Activated naive CD4-positive, alpha-beta T cell treated with anti-CD3 and anti-CD28 coated beads, Interleukin-2, amount 50 U/mL, for 72 hours (primary cell): ENCODE measurements around the gene UBE3D. TPM values are rescaled to one million over a fixed set of nuclear protein-coding genes. Genes with fewer than 3 reads are reported as not detected.
"Not testable (repeated sequence)": the region's sequence is repeated elsewhere in the genome, so short reads cannot be mapped to it uniquely, and the experiment has no call there.

Experiments
- ATAC-seq, 2 donors: fragments of 150-1000 bp; cut with Tn5 transposase; 2 replicates each; pipeline ENCODE4 v1.10.0; 2021; ENCODE audit warnings: mild to moderate bottlenecking in 2 of 2, moderate library complexity in 2 of 2
- DNase-seq, 2 donors: peaks; one replicate each; pipeline ENCODE4 v3.0.0; 2021 to 2022; ENCODE audit warnings: low spot score in 2 of 2
- H3K27ac Mint-ChIP-seq, 2 donors: one replicate each; pipeline ENCODE4 v1.8.0; 2022; ENCODE audit warnings: mild to moderate bottlenecking in 2 of 2, mixed read lengths in 2 of 2
- H3K36me3 Mint-ChIP-seq, 2 donors: one replicate each; pipeline ENCODE4 v1.8.0; 2022; ENCODE audit warnings: mixed read lengths in 2 of 2
- H3K9me3 Mint-ChIP-seq, 2 donors: one replicate each; pipeline ENCODE4 v1.8.0; 2022; ENCODE audit warnings: mixed read lengths in 2 of 2
- total RNA-seq, 2 donors: library from RNA; stranded (reverse); gene quantifications; one replicate each; pipeline ENCODE4 v1.2.3, GENCODE V29; 2022

UBE3D gene
- total RNA-seq, 2 donors from 2014 or later: 6.0 to 10.3 TPM

DNA sequence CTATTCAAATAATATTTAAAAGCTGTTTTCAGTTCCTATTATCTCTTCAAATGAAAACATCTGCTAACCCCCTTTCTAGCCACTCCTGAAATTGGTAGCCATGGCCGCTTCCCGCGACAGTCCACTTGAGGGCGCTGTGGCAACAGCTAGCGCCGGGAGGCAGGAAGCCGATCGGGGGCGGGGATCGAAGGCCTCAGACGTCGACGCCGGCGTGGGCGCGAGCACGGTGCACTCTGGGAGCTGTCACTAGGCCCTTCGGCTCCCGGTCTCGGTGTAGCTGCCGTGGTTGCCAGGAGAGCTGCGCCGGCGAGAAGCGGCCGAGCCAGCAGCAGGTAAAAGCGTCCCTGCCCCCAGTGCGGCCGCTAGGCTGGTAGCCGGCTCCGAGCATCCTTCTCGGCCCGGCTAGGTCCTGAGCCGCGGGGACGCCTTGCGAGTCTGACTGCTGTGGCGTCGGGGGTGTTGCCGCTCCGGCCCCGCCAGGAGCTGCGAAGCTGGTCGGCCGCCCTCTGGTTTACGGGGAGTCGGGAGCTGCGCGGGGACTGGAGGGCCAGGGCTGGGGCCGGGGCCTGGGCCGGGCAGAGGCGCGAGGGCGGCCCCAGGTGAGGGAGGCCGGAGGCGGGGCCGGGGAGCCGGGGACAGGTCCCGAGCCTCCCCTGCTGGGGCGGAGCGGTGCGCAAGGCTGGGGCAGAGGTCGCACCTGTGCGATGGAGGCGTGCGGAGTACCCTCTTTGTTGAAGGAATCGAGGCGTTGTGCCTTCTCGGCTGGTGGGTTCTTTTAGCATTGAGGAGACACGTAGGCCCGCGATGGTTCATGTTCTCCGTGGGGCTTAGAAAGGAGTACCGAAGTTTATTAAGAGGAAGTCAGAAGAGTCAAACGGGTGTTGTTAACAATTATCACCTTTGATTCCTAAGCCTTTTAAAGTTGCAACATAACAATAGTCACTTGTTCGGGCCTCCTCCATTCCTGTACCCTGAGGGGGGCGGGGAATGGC, 2.1 kb upstream of the UBE3D start, which contains the start of gene DOP1A:
Gene DOP1A (plus strand): TSS at position 224 of the 992 bp plus-strand sequence. CDS start 29,307 bp downstream, outside the sequence.
- Mint-ChIP-seq H3K27ac (peak within 1 kb of the TSS; percentile 91 to 94), H3K36me3 (no peaks in the 10 kb centered on the region), H3K9me3 (no peaks in the 10 kb centered on the region)
- ATAC-seq (peak; percentile 89 to 90), DNase-seq (peak; percentile 95 to 96)

DNA sequence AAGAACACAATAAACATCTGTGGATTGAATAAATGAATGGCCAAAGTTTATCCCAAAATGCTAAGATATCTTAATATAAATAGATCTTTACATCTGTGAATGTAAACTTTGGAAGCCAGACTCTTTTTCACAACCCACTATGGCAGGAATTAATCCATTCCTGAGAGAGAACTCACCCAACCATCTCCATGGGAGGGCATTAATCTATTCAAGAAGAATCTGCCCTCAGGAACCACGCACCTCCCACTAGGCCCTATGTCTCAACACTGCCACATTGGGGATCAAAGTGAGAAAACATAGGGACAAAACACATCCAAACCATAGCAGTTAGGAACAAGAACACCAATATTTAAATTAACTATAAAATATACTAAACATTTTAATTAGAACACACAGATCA, 3.4 kb downstream of the UBE3D start:
- ATAC-seq: no peak

DNA sequence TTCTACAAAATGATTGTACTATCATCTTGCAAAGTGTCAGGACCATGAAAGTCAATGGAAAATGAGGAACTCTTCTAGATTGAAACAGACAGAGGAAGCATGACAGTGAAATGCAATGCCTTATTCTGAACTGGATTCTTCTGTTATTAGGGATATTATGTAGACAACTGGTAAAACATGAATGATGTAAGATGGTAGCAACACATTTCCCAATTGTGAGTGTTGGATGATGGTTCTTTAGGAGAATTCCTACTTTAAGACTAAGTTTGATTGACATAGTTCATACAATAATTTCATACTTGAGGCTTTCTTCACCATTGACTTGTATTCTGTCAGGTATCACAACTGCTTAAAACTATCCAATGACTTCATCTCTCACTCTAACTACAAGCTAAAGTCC, 4.5 kb downstream of the UBE3D start:
- peaks cover 0 to 10% of the 10 kb centered on the region in 2 donors for H3K36me3 Mint-ChIP-seq
- no peak for DNase-seq
- H3K27ac Mint-ChIP-seq: no peak overlapping the region
- H3K9me3 Mint-ChIP-seq: no peaks in the 10 kb centered on the region
- no peak for ATAC-seq

More for the DNA sequence above, 3.4 kb downstream of the UBE3D start:
- DNase-seq: no peak
- Mint-ChIP-seq H3K27ac (no peak overlapping the region), H3K36me3 (peaks cover 0 to 5% of the 10 kb centered on the region in 2 donors), H3K9me3 (no peaks in the 10 kb centered on the region)

DNA sequence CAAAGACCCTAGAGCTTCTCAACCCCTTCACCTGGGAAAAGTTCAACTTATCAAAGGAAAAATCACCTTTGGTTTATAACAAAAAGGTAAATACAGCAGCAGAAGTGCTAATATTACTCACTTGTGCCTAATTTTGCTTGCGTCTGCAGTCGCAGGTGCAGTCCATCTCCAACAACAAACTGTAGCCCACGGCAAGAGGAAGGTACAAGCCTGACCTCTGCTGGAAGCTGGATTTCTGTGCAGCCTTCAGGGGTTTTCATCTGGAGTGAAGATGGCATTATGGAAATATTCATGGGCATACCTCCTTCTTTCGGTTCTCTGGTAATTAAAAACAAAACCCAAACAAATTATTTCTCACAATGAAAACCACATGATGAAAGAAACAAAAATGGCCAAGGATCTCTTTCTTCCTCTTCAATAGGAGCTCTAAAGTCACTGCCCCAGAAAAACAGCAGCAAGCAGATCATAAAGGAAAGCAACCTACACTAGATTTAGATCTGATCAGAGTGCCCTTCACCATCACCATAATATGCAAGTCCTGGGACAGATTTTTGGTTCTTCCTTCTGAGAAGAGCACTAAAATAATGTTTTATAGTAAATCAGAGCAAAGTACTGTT, 7.8 kb downstream of the UBE3D start:
- peaks cover 0 to 15% of the 10 kb centered on the region in 2 donors for H3K36me3 Mint-ChIP-seq
- peak in 1 of 2 donors; percentile 8 for DNase-seq
- H3K27ac Mint-ChIP-seq: no peak overlapping the region
- no peaks in the 10 kb centered on the region for H3K9me3 Mint-ChIP-seq
- ATAC-seq: no peak

DNA sequence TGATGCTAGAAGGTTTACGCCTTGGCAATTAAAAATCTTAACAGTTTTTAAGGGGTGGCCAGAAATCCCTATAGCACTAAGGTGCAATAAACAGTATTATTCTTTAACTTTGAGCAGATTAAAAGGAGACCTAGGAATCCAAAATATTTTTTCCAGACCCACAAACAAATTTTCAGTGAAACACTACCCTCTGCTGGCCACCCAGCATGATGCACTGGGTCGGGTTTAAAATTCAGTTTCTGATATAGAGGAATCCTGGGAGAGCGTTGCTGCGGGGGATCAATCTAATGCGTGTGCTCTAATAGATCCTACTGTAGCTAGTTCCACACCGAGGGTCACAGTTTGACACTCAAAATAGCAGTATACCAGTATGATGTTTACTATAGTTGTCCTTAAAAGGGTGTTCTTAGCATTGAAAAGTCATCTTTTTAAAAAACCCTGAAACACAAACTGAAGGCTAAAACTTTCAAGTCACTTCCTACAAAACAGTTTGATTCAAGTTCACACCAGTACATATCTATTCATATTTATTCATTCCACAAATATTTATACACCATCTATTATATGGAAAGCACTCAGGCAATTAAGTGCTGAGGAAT, 10.2 kb downstream of the UBE3D start:
- ATAC-seq (peak in 1 of 2 donors; percentile 51), DNase-seq (peak in 1 of 2 donors; percentile 43)
- Mint-ChIP-seq H3K9me3 (no peaks in the 10 kb centered on the region), H3K27ac (no peak overlapping the region), H3K36me3 (peaks cover 0 to 22% of the 10 kb centered on the region in 2 donors)

DNA sequence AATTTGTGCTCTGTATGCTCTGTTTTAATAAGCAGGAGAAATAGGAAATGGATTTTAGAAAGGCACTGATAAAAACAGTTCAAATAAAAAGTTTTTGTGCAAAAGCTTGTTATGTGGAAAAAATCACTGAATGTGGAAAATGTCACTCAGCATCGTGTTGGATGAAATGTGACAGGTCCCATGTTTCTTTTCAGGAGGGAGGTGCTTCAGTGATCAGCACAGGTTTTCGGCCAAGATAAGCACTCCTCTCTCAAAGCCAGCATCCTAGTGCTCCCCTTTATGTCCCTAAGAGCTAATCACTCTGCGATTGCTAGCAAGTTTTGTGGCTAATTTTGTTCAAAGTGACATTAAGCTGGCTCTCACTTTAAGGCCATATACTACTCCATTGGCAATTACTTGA, 12.0 kb downstream of the UBE3D start:
- DNase-seq (no peak), ATAC-seq (no peak)
- Mint-ChIP-seq H3K36me3 (peaks cover 0 to 17% of the 10 kb centered on the region in 2 donors), H3K9me3 (no peaks in the 10 kb centered on the region), H3K27ac (no peak overlapping the region)

DNA sequence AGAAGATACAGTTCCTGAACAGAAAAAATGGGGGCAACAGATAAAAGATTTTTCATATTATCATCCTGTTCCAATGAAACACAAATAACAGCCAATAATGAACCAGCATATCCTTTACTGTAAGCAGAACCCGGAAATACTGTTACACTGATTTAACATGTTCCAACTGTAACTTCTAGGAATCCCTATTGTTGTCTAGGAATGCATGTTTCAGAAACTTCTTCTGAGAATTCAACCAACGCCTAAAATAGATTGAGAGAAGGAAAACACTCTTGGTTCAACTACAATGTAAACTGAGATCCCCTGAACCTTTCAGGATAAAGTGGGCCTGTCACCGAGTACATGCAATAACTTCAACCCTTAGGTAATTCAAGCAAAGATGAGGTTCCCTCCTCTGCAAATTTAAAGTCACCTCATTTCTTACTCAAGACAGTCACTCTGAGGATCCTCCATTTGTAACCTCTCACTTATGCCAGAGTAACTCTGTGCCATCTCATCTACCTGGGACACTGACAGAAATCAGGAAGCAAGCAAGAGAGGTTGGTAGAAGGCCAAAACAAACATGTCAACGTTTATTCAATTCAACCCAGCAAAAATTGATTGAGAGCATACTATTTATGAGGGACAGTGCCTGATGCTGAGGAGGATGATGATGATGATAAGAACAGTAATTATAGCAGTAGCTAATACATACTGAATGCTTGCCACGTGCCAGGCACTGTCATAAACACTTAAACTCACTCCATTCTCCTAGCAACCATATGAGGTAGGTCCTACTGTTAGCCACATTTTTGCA, 14.1 kb downstream of the UBE3D start:
- no peak for DNase-seq
- H3K27ac Mint-ChIP-seq: no peak overlapping the region
- H3K36me3 Mint-ChIP-seq: peaks cover 0 to 15% of the 10 kb centered on the region in 2 donors

DNA sequence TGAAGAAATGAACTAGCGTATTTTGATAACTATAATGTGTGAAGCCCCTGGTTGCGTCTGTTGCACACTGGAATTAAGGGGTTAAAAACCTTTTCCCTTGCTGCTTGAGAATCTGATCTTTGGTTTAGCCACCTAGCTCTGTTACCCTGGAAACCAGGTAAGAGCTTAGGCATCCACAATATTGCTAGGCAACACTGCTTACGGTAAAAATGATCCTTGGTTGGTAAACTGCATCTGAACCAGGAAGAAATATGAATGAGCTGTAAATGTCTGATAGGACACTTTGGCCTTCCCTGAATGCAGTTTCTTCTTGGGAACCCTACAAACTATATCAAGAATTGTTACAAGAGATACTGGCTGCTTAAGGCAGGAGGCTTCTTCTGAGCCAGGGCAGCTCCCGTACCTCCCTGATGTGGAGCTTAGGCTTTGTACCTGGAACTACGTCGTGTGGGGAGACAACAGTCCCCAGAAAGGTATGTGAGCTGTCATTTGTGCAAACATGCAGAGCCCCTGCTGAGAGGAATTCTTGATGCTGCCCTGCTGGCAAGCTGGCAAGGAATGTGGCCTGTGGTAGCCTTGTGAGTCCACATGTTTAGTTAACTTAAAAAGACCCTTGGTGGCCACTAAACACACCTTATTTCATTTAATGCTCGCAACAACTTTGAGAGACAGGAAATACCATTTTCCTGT, 18.4 kb downstream of the UBE3D start:
- ATAC-seq (no peak), DNase-seq (no peak)
- Mint-ChIP-seq H3K27ac (peak overlapping the region in 1 of 2 donors; percentile 44), H3K36me3 (peaks cover 0 to under 1% of the 10 kb centered on the region in 2 donors), H3K9me3 (no peaks in the 10 kb centered on the region)

More for the DNA sequence above, 14.1 kb downstream of the UBE3D start:
- no peaks in the 10 kb centered on the region for H3K9me3 Mint-ChIP-seq
- no peak for ATAC-seq

DNA sequence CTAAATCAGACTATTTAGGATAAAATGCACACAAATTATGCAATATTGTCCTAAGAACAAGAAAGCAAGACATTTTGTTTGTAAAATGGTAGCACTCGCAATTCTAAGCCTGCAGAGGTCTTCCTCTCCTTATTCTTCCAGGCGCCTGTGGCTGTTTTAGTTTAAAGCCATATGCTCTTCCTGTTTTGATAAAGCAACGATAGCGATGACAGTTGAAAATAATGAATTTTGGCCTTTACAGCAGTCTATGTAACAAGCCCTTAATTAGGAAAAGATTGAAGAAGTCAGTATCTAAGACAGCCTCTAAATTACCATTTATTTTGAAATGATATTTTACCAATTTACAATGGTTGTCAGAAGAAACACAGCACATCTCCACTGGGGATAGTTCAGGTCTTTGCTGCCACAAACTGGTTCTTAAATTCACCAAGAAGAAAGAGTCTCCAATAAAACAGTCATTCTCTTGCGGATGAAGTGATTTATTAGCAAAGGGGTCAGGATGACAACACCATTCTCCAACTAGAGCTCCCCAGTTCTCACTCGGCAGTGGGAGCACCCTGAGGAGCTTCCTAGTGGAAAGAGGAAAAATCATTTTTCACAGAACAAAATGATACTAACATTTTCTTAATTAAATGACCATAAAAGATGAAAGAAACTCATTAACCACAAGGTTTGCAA, 21.4 kb downstream of the UBE3D start:
- DNase-seq (no peak), ATAC-seq (no peak)
- no peaks in the 10 kb centered on the region for H3K36me3 Mint-ChIP-seq
- H3K9me3 Mint-ChIP-seq: no peaks in the 10 kb centered on the region
- no peak overlapping the region for H3K27ac Mint-ChIP-seq

DNA sequence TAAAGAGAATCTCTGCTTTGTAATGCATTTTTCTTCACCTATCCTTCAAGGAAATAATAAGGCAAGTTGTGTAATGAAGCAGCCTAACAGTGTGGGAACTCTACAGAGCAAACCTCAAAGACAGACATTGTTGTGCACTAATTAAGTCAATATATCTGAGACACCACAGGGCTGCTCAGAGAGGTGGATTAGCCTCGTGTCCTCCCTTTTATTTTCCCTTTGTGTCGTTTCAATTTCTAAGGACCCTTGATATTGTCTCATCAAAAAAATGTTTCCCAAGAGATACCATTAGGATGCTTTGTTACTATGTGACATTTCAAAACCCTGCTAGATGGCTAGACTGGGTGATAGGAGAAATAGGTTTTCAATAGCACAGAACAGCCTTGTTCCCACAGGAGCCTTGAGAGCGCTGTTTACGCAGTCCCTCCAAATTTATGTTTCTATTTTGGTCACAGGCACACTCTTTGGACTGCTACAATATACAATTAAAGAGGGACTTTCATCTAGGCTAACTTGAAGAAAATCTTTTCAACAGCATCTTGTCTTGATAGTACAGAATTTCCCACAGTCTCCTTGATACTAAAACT, 23.1 kb downstream of the UBE3D start:
- H3K36me3 Mint-ChIP-seq: no peaks in the 10 kb centered on the region
- H3K9me3 Mint-ChIP-seq: no peaks in the 10 kb centered on the region
- no peak for DNase-seq
- no peak for ATAC-seq
- H3K27ac Mint-ChIP-seq: no peak overlapping the region

DNA sequence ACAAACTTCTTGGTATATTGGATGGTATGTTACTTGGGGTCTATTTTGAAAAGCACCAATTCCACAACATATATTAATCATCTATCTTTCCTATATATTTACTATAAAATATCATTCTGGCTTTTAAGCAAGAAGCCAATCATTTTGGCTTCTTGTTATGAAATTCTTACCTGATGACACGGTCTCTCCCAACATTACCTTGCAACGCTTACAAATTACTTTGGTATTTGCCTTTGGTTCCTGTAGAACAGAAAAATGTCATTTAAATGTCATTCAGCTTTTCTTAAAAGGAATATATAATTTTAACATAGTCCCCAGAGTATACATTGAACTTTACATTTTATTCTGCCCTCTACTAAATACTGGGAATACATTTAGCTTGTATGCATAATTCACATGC, 27.4 kb downstream of the UBE3D start:
- no peak for ATAC-seq
- peaks cover 9 to 11% of the 10 kb centered on the region in 2 donors for H3K9me3 Mint-ChIP-seq
- peaks cover 20 to 31% of the 10 kb centered on the region in 2 donors for H3K36me3 Mint-ChIP-seq
- DNase-seq: no peak
- no peak overlapping the region for H3K27ac Mint-ChIP-seq

DNA sequence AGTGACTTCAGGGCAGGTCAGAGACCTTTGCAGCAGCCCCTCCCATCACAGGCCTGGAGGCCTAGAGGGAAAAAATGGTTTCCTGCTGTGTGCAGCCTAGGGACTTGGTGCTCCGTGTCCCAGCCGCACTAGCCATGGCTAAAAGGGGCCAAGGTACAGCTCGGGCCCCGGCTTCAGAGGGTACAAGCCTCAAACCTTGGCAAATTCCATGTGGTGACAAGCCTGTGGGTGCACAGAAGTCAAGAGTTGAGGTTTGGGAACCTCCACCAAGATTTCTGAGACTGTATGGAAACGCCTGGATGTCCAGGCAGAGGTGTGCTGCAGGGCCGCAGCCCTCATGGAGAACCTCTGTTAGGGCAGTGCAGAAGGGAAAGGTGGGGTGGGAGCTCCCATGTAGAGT, 34.0 kb downstream of the UBE3D start:
- DNase-seq: no peak
- no peak for ATAC-seq
- Mint-ChIP-seq H3K9me3 (peaks cover 15% of the 10 kb centered on the region in 2 donors), H3K27ac (no peak overlapping the region), H3K36me3 (peaks cover 46 to 49% of the 10 kb centered on the region in 2 donors)

DNA sequence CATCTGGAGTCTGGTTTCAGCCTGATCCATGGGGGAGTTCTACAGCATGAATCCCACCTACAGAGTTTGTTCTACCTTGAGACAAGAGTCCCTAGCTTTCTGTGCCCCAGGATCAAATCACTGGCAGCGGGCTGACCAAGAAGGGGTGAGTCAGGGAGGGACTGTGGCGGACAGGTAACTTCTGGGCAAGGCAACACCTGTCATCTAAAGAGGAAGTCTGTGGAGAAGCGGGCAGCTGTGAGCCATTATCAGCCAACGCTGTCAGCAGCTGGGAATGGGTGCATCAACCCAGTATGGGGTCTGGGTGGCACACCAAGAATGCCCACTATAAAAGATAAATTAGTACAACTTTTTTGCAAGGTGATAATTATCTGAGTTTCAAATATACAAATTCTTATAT, 45.9 kb downstream of the UBE3D start:
- Mint-ChIP-seq H3K27ac (no peak overlapping the region), H3K9me3 (peaks cover 0 to 8% of the 10 kb centered on the region in 2 donors), H3K36me3 (peaks cover 26 to 34% of the 10 kb centered on the region in 2 donors)
- DNase-seq (no peak), ATAC-seq (no peak)

DNA sequence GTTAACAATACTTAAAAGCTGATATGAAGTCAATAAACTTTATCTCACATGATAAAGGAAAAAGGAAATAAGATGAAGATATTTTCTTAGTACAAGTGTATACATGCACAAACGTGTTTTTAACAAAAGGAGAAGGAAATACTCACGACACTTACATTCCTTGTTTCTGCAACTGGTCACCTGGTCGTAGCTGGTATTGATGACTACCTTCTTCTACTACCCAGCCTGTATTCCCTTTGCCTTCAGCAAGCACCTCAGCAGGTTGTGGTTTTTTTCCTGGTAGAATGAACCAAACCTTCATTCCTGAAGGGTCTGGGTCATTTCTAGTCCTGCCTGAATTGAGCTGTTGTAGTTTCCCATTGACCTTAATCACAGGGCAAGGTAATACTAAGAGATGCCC, 54.5 kb downstream of the UBE3D start:
- ATAC-seq, H3K9me3 Mint-ChIP-seq, H3K27ac Mint-ChIP-seq, DNase-seq: not testable (repeated sequence)
- H3K36me3 Mint-ChIP-seq: peaks cover 19 to 37% of the 10 kb centered on the region in 2 donors

DNA sequence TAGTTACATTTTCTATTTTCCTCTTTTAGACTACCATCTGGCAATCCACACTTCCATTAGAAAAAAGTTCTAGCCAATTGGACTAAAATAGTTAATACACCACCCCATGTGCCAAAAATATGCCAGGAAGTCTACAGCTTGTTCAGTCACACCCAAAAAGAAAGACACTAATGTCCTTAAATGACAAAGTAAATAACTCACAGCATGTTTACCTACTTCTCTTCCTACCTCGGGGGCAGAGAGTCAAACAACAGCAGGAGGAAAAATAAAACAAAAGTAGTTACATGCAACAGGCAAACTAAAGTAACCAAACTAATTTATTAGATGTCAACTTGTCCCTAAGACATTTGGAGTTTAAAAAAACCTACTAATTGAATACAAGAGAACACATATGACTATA, 57.0 kb downstream of the UBE3D start:
- H3K9me3 Mint-ChIP-seq: no peaks in the 10 kb centered on the region
- H3K36me3 Mint-ChIP-seq: peaks cover 6 to 15% of the 10 kb centered on the region in 2 donors
- ATAC-seq (no peak), DNase-seq (no peak)
- no peak overlapping the region for H3K27ac Mint-ChIP-seq
